NCI-H526 treated with DMSO at 0.1 percent for 48 hours (cell line): ENCODE data around the gene PI4KA.
"Not testable (repeated sequence)": the region's sequence is repeated elsewhere in the genome, so short reads cannot be mapped to it uniquely, and the experiment has no call there.

Experiments used
- DNase-seq: peaks from one replicate; lab custom pipeline; 2025; lab: John Stamatoyannopoulos, UW

PI4KA gene

GRCh38 chr22:20664594-20664959, 194.0 kb downstream of the PI4KA start:
- DNase-seq: no peak

GRCh38 chr22:20663941-20664593, 194.5 kb downstream of the PI4KA start:
- DNase-seq: no peak

- DNase-seq: no peak
Measured at GRCh38 chr22:20663137-20663828, 195.3 kb downstream of the PI4KA start.

GRCh38 chr22:20662524-20663036, 196.0 kb downstream of the PI4KA start:
- not testable (repeated sequence) for DNase-seq

GRCh38 chr22:20661473-20661872, 197.1 kb downstream of the PI4KA start:
- DNase-seq: no peak

- no peak for DNase-seq
Measured at GRCh38 chr22:20660441-20661054, 198.1 kb downstream of the PI4KA start.

GRCh38 chr22:20659920-20660319, 198.7 kb downstream of the PI4KA start:
- no peak for DNase-seq

GRCh38 chr22:20659258-20659657, 199.4 kb downstream of the PI4KA start:
- no peak for DNase-seq

- no peak for DNase-seq
Measured at GRCh38 chr22:20658433-20659222, 200.0 kb downstream of the PI4KA start.

GRCh38 chr22:20657963-20658362, 200.6 kb downstream of the PI4KA start:
- no peak for DNase-seq
